Glutamatergic neuron (in vitro differentiated cells): ENCODE results near the gene THBS3. TPM values are rescaled to one million over a fixed set of nuclear protein-coding genes. Genes with fewer than 3 reads are reported as not detected.
A peak's percentile ranks its signal among the peaks of the same experiment; 100 is the strongest.
"Not testable (repeated sequence)": the region's sequence is repeated elsewhere in the genome, so short reads cannot be mapped to it uniquely, and the experiment has no call there.

Experiments
- DNase-seq: peaks from one replicate; pipeline ENCODE4 v3.0.0; 2022
- H3K27ac Mint-ChIP-seq: one replicate; pipeline ENCODE4 v1.8.0; 2020; ENCODE audit warnings: mild to moderate bottlenecking, mixed read lengths, inconsistent platforms; ENCODE audit not compliant: unreplicated experiment
- H3K27me3 Mint-ChIP-seq: one replicate; pipeline ENCODE4 v1.8.0; 2020; ENCODE audit warnings: mild to moderate bottlenecking, moderate library complexity, mixed read lengths, inconsistent platforms; ENCODE audit not compliant: unreplicated experiment
- H3K36me3 Mint-ChIP-seq: one replicate; pipeline ENCODE4 v1.8.0; 2020; ENCODE audit warnings: mild to moderate bottlenecking, mixed read lengths, inconsistent platforms; ENCODE audit not compliant: unreplicated experiment
- H3K4me1 Mint-ChIP-seq: one replicate; pipeline ENCODE4 v1.8.0; 2020; ENCODE audit warnings: mild to moderate bottlenecking, low read depth, mixed read lengths, inconsistent platforms; ENCODE audit not compliant: unreplicated experiment
- H3K4me3 Mint-ChIP-seq: one replicate; pipeline ENCODE4 v1.8.0; 2020; ENCODE audit warnings: mild to moderate bottlenecking, mixed read lengths, inconsistent platforms; ENCODE audit not compliant: unreplicated experiment
- H3K9me3 Mint-ChIP-seq: one replicate; pipeline ENCODE4 v1.8.0; 2020; ENCODE audit warnings: mild to moderate bottlenecking, moderate library complexity, mixed read lengths, inconsistent platforms; ENCODE audit not compliant: unreplicated experiment
- CTCF ChIP-seq: fragments of 200-600 bp; sonication (generic); IDR thresholded peaks from one replicate; pipeline ENCODE4 v1.5.0; 2021; ENCODE audit not compliant: partially characterized antibody, unreplicated experiment
- total RNA-seq: library from RNA; stranded (reverse); fragmentation: NEBNext Ultra II Directional; extraction: Animal tissue kit (Norgen Biotek cat#: 25700); gene quantifications from one replicate; pipeline ENCODE4 v1.2.1, GENCODE V29; 2021; ENCODE audit not compliant: unreplicated experiment

THBS3 gene
- total RNA-seq, 1 donor from 2014 or later = 377 TPM

GRCh38 chr1:155196103-155196892 is 11.4 kb downstream of the THBS3 start:
- no peak for DNase-seq
- H3K27ac Mint-ChIP-seq = no peak overlapping the region

GRCh38 chr1:155195201-155196102 is 12.2 kb downstream of the THBS3 start:
- Mint-ChIP-seq H3K4me1 (peaks cover 9% of the 10 kb centered on the region), H3K27ac (no peak overlapping the region), H3K9me3 (peaks cover 21% of the 10 kb centered on the region), H3K27me3 (peaks cover 16% of the 10 kb centered on the region), H3K36me3 (no peaks in the 10 kb centered on the region), H3K4me3 (peak overlapping the region; percentile 90)
- TF ChIP-seq CTCF = no peak
- no peak for DNase-seq

More at GRCh38 chr1:155196103-155196892, 11.4 kb downstream of the THBS3 start:
- no peaks in the 10 kb centered on the region for H3K36me3 Mint-ChIP-seq
- H3K4me1 Mint-ChIP-seq = peaks cover 9% of the 10 kb centered on the region
- peak overlapping the region; percentile 69 for H3K4me3 Mint-ChIP-seq
- H3K9me3 Mint-ChIP-seq = peaks cover 23% of the 10 kb centered on the region
- TF ChIP-seq CTCF = no peak
- peaks cover 16% of the 10 kb centered on the region for H3K27me3 Mint-ChIP-seq

- Mint-ChIP-seq H3K9me3 (peaks cover 21% of the 10 kb centered on the region), H3K27me3 (peaks cover 16% of the 10 kb centered on the region), H3K27ac (peak overlapping the region; percentile 91), H3K4me3 (peak overlapping the region; percentile 94)
- H3K4me1 Mint-ChIP-seq, DNase-seq, H3K36me3 Mint-ChIP-seq: not testable (repeated sequence)
These were observed 13.8 kb downstream of the THBS3 start for GRCh38 chr1:155193991-155194240.

GRCh38 chr1:155193275-155193990 is 14.3 kb downstream of the THBS3 start:
- H3K4me1 Mint-ChIP-seq = peaks cover 9% of the 10 kb centered on the region
- peak; percentile 96 for TF ChIP-seq CTCF
- peaks cover 16% of the 10 kb centered on the region for H3K27me3 Mint-ChIP-seq
- peak overlapping the region; percentile 94 for H3K4me3 Mint-ChIP-seq
- H3K9me3 Mint-ChIP-seq = peaks cover 21% of the 10 kb centered on the region
- DNase-seq = peak; percentile 96
- peak overlapping the region; percentile 91 for H3K27ac Mint-ChIP-seq
- no peaks in the 10 kb centered on the region for H3K36me3 Mint-ChIP-seq
